ENCODE measurements around the gene LAMTOR2.
A peak's percentile ranks its signal among the peaks of the same experiment; 100 is the strongest.

Gene LAMTOR2

DNA sequence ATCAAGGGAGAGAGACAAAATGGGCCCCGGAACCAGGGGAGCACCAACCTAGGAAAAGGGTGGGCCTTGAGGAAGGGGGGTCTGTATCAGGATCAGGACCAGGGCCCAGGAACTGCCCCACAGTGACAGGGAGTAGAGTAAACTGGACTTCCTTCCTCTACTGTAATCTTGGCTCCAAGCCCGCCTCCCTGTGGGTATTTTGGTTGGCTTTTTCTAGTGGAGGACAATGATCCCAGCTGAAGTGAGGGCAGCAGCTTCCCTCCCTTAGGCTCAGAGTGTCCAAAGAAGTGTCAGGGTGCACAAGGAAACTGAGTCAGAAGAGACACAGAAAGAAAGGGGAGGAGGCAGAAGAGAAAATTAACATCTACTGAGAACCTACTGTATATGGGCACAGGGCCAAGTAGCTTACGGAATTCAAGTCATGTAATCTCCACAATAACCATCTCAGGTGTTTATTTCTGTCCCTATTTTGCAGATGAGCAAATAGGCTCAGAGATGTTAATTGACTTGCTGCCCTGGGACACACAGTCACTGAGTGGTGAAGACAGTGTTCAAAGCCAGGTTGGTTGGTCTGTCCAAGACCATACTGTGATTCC is 5.8 kb upstream of the LAMTOR2 start:
- TF ChIP-seq, protein P1, sequence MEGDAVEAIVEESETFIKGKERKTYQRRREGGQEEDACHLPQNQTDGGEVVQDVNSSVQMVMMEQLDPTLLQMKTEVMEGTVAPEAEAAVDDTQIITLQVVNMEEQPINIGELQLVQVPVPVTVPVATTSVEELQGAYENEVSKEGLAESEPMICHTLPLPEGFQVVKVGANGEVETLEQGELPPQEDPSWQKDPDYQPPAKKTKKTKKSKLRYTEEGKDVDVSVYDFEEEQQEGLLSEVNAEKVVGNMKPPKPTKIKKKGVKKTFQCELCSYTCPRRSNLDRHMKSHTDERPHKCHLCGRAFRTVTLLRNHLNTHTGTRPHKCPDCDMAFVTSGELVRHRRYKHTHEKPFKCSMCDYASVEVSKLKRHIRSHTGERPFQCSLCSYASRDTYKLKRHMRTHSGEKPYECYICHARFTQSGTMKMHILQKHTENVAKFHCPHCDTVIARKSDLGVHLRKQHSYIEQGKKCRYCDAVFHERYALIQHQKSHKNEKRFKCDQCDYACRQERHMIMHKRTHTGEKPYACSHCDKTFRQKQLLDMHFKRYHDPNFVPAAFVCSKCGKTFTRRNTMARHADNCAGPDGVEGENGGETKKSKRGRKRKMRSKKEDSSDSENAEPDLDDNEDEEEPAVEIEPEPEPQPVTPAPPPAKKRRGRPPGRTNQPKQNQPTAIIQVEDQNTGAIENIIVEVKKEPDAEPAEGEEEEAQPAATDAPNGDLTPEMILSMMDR (IDR thresholded peaks at IDR 0.05; ENCODE audit: insufficient read depth, low read length, missing control alignments) = no peak
- ChIA-PET POLR2A (no interaction called here), CTCF (interaction anchor here (1.2 to 1.8 kb wide), 2 partner anchors 17 to 28 kb away, joined by 4 read pairs; partner anchors contain the start of gene SSR2)
- no peak overlapping the region for H3K4me3 ChIP-seq (ENCODE audit: low read depth, low read length)
- DNase-seq (ENCODE audit: low read depth, low spot score) = no peak

DNA sequence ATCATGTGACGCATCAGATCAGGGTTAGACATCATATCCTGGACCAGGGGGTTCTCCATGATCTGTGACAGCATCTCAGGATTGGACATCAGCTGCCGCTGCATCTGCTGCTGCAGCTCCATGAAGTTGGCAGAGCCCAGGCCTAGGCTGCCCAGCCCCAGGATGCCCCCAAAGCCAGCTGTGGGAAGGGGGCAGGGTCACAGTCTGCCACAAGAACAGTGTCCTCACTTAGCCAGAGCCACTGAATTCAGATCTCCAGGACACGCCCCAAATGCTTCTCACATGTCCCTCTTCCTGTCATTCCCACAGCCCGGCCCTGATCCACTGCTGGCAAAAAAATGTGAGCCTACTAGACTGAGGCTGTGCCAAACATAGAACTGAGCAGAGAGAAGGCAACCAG is 4.2 kb upstream of the LAMTOR2 start:
- no peak for DNase-seq (ENCODE audit: low read depth, low spot score)
- H3K4me3 ChIP-seq (ENCODE audit: low read depth, low read length) = no peak overlapping the region
- ChIA-PET CTCF (interaction anchor here (0.6 to 1.0 kb wide), 2 partner anchors 16 to 23 kb away, joined by 3 read pairs; no protein-coding TSS in a partner anchor), POLR2A (interaction anchor here (0.6 kb wide), 1 partner anchor 183 kb away, joined by 4 read pairs; no protein-coding TSS in a partner anchor)
- TF ChIP-seq, protein P1 (IDR thresholded peaks at IDR 0.05; ENCODE audit: insufficient read depth, low read length, missing control alignments) = no peak

DNA sequence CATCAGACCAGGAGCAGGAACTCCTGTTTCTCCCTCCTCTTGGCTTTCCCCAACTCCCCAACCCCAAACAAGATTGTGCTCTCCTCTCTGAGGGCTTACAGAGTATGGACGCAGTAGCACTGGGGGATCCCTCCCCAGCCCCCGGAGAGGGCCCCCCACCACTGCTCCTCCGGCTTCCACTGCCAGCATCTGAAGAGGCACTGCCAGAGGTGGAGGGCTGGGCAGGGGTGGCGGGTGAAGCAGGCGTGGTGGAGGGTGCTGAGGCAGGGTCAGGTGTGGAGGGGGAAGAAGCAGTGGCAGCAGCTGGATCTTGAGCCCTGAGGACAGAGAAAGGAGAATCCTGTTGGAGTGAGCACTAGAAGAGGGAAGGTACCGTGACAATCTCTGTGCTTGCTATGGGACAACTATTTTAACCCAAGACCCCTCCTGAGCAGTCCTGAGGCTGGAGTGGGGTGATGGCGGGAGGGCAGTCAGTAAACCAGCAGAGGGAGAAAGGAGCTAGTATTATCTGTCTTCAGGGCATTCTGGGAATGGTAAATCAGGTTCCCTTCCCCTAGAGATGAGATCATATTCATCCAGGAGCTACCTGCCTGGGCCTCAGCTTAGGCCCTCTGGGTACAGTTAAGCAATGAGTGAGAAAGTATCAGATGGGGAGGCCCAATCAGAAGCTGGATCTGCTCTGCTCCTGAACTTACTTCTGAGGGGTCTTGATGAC is 3.4 kb upstream of the LAMTOR2 start:
- TF ChIP-seq, protein P1 (IDR thresholded peaks at IDR 0.05; ENCODE audit: insufficient read depth, low read length, missing control alignments) = no peak
- ChIA-PET POLR2A (no interaction called here), CTCF (interaction anchor here (0.9 to 1.6 kb wide), 4 partner anchors 15 to 119 kb away, joined by 3 to 9 read pairs (median 4); no protein-coding TSS in a partner anchor)
- H3K4me3 ChIP-seq (ENCODE audit: low read depth, low read length) = no peak overlapping the region
- no peak for DNase-seq (ENCODE audit: low read depth, low spot score)

DNA sequence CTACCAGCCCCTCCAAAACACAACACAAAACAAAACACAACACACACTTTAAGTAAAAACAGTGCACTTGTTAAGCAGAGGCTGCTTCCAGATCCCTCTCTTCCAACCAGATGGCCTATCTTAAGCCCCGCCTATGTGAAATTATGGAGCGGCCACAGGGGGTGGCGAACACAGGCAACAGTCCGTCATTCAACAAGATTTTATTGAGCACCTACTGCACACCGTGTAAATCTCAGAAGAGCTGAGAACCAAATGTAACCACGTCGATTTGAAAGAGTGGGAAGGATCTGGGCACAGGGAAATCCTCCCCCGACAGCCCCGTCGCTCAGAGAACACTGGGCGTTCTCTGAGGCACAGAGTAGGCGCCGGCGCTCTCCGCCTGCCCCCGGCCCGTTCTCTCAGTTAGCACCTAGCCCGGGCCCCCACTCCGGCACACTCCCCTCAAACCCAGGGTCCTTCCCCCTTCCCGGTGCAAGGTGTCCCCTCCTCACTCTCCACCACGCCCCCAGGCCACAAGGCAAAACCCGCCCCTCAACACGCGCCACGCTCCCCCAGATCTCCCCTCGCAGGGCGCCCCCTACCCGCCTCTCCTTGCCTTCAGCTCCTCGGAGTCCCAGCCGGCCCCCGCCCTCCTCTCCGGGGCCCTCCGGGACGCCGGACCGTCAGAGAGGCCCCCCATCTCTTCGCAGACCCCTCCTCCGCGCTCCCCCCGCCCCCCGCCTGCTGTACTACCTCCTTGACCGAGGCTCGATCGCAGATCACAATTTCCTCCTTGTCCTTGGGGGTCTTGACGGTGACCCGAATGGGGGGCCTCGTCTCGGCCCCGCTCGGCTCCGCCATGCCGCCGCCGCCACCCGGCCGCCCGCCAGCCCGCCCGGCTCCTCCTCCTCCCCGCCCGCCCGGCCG is 1.5 kb upstream of the LAMTOR2 start:
- CTCF ChIA-PET = interaction anchor here (0.9 to 1.4 kb wide), 6 partner anchors 10 to 172 kb away, joined by 3 to 5 read pairs (median 4); partner anchors contain the start of gene SSR2
- peak overlapping the region; percentile 76 for H3K4me3 ChIP-seq (ENCODE audit: low read depth, low read length)
- no peak for DNase-seq (ENCODE audit: low read depth, low spot score)
- TF ChIP-seq, protein P1 (IDR thresholded peaks at IDR 0.05; ENCODE audit: insufficient read depth, low read length, missing control alignments) = peak; percentile 44
- POLR2A ChIA-PET = no interaction called here

DNA sequence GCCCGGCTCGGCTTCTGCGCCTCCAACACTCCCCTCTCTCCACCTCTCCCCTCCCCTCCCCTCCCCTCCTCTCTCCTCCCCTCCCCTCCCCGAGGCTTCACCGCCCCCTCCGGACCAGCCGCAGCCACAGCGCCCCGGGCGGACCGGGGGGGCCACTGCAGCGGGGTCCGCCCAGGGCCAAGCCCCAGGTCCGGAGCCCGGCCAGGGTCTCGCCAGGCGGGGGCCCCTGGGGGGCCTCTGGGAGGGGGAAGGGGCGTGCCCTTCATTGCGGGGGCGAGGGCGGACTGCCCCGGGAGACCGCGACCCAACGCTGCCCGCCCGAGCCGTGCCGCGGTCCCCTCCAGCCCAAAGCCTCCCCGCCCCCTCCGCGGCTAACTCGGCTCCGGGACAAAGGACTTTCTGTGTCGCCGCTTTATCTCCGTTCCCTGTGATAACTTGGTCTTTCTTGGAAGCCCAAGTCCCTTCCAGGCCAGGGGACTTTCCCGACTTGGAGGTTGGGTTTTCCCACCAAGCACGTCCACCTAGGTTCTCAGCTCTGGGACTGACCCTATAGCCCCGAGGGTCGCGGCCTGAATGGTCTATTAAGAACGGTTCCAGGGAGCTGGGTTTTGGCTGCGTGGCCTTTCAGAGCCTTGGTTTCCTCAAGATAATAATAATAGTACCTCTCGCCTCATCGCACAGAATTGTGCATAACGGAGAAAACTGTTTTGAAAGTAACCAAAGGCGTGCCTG is 648 bp upstream of the LAMTOR2 start, which contains the start of gene UBQLN4:
TSS of gene UBQLN4 (minus strand) at position 31 of the 732 bp plus-strand sequence. CDS start 97 bp downstream, outside the sequence.
- ChIA-PET POLR2A (interaction anchor here (0.6 kb wide), 1 partner anchor 687 kb away, joined by 3 read pairs; the partner anchor contains the start of gene MRPL24), CTCF (interaction anchor here (0.6 to 1.4 kb wide), 5 partner anchors 11 to 76 kb away, joined by 3 to 4 read pairs (median 3); no protein-coding TSS in a partner anchor)
- TF ChIP-seq, protein P1 (IDR thresholded peaks at IDR 0.05; ENCODE audit: insufficient read depth, low read length, missing control alignments) = peak; percentile 77
- H3K4me3 ChIP-seq (ENCODE audit: low read depth, low read length) = peak within 1 kb of the TSS; percentile 99
- DNase-seq (ENCODE audit: low read depth, low spot score) = no peak

All from AG04449 (cell line).